Measurements from ENCODE around the gene SCN11A.

DNA sequence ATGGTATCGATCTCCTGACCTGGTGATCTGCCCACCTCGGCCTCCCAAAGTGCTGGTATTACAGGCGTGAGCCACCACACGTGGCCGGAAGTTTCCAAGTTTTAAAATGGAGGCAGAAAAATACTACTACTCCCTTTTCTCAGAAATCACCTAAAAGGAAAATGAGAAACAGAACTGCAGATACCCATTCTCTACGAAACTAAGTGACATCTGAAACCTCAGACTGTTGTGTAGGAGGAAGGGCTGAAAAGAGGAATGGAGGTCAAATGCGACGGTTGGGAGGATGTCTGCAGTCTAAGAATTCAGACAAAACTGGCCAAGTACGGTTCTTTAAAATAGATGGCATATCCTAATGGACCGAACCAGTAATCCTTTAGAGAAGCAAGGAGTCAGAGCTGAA lies 24.2 kb upstream of the SCN11A start:
- TF ChIP-seq, protein P1, sequence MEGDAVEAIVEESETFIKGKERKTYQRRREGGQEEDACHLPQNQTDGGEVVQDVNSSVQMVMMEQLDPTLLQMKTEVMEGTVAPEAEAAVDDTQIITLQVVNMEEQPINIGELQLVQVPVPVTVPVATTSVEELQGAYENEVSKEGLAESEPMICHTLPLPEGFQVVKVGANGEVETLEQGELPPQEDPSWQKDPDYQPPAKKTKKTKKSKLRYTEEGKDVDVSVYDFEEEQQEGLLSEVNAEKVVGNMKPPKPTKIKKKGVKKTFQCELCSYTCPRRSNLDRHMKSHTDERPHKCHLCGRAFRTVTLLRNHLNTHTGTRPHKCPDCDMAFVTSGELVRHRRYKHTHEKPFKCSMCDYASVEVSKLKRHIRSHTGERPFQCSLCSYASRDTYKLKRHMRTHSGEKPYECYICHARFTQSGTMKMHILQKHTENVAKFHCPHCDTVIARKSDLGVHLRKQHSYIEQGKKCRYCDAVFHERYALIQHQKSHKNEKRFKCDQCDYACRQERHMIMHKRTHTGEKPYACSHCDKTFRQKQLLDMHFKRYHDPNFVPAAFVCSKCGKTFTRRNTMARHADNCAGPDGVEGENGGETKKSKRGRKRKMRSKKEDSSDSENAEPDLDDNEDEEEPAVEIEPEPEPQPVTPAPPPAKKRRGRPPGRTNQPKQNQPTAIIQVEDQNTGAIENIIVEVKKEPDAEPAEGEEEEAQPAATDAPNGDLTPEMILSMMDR (CRISPR knock-in tag; IDR thresholded peaks at IDR 0.05) = no peak
- no peak for TF ChIP-seq ERF (CRISPR knock-in tag; IDR thresholded peaks at IDR 0.05)
- TF ChIP-seq ZNF747 (CRISPR knock-in tag; IDR thresholded peaks at IDR 0.05; ENCODE audit: borderline replicate concordance) = no peak
- no peak for TF ChIP-seq EP300 (IDR thresholded peaks at IDR 0.05; ENCODE audit: low read depth in 2 of 2, low read length in 2 of 2)
- TF ChIP-seq EP300 (CRISPR knock-in tag; IDR thresholded peaks at IDR 0.05; ENCODE audit: borderline replicate concordance) = no peak
- no peak for TF ChIP-seq ZNF614 (CRISPR knock-in tag; IDR thresholded peaks at IDR 0.05; ENCODE audit: borderline replicate concordance)
- TF ChIP-seq ZNF577 (CRISPR knock-in tag; IDR thresholded peaks at IDR 0.05; ENCODE audit: borderline replicate concordance, low read depth) = no peak
